Activated CD4-positive, alpha-beta memory T cell treated with anti-CD3 and anti-CD28 coated beads, Interleukin-2, amount 10 ng/mL, durations not matched to agents 7 days and 5 days (primary cell): ENCODE data around the gene STXBP5. TPM values are rescaled to one million over a fixed set of nuclear protein-coding genes. Genes with fewer than 3 reads are reported as not detected.

ENCODE experiments used
- CTCF ChIA-PET: fragments of 350-600 bp; sonication (Branson Sonifier 250); formaldehyde crosslinking; loops from one replicate; lab custom pipeline; 2021; ENCODE audit warnings: antibody characterized with exemption, inconsistent platforms; lab: Charles Lee
- POLR2A ChIA-PET: fragments of 350-600 bp; sonication (Branson Sonifier 250); formaldehyde crosslinking; loops from one replicate; lab custom pipeline; 2021; ENCODE audit warnings: antibody characterized with exemption; lab: Charles Lee
- DNase-seq: peaks from one replicate; pipeline ENCODE4 v3.0.0-alpha.2; 2020
- H3K27ac Mint-ChIP-seq: one replicate; pipeline ENCODE4 v1.8.0; 2021; ENCODE audit warnings: mild to moderate bottlenecking, mixed read lengths
- H3K27me3 Mint-ChIP-seq: one replicate; pipeline ENCODE4 v1.8.0; 2021; ENCODE audit warnings: mixed read lengths
- H3K36me3 Mint-ChIP-seq: one replicate; pipeline ENCODE4 v1.8.0; 2021; ENCODE audit warnings: low read depth, mixed read lengths
- H3K4me1 Mint-ChIP-seq: one replicate; pipeline ENCODE4 v1.8.0; 2021; ENCODE audit warnings: mixed read lengths
- H3K4me3 Mint-ChIP-seq: one replicate; pipeline ENCODE4 v1.8.0; 2021; ENCODE audit warnings: mild to moderate bottlenecking, mixed read lengths
- H3K9me3 Mint-ChIP-seq: one replicate; pipeline ENCODE4 v1.8.0; 2021; ENCODE audit warnings: mixed read lengths
- total RNA-seq, 2 experiments: library from RNA; stranded (reverse); gene quantifications; one replicate each; pipeline ENCODE4 v1.2.3, GENCODE V29; 2021

The STXBP5 gene
- total RNA-seq, 2 experiments from 2014 or later, result 16.7 to 17.2 TPM

DNA sequence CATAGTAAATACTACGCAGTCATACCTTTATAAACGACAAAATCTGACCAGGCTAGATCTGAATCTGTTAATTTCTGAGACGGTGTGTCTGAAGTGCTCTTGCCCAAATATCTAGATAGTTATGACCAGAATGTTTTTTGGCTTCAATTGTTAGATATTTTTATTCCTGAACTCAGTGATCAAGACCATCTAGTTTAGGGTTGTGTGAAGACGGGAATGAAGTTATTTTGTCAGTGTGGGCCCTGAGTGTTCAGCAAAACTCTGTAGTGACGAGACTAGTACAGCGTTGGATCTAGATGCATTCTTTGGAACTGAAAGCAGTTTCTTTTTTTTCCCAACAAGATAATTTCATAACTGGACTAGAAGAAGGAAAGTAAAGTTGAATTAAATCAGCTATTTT lies 3.1 kb downstream of the STXBP5 start:
- Mint-ChIP-seq H3K9me3 (no peaks in the 10 kb centered on the region), H3K4me1 (peaks cover 25% of the 10 kb centered on the region), H3K4me3 (no peak overlapping the region), H3K36me3 (peaks cover 13% of the 10 kb centered on the region), H3K27ac (no peak overlapping the region), H3K27me3 (no peaks in the 10 kb centered on the region)
- POLR2A ChIA-PET, result no interaction called here
- CTCF ChIA-PET, result no interaction called here
- no peak for DNase-seq

DNA sequence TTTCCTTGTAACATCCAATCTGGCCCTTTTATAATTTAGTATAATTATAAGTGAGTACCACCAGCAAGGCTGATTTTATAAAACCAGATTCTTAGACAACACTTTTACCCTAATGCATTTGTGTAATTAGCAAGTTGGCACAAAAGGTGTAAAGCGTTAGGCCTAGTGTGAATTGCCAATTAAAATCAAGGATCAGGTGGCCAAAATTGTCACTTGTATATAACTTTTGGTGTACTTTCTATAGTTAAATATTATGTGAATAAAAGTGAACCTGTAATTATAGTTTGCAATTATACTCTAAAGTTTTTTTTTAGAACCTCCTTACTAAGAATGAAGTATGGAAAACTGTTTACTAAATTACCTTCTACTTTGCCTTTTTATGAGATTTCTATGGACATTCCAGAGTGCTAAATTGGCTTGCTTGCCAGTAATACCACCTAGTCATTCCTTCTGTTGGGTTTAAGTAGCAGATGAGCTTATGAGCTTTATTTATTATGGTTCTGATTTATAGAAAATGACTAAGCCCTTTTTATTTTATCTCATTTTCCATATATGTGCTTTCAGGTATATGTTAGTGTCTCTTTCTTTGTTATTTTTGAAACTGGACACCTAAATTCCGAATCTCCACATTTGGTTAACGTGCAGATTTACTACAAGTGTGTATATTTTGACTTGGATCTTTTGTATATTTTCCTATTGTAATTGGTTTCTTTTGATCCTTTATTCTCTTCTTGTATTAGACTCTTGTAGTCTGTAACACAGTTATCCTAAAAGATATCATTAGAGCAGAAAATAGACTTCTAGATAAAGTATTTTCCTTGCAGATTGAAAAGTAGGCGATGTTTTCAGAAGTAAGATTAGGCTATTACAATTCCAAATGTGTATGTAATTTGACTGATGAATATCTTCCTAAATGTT lies 3.9 kb downstream of the STXBP5 start:
- H3K4me3 Mint-ChIP-seq, result no peak overlapping the region
- H3K36me3 Mint-ChIP-seq, result peaks cover 16% of the 10 kb centered on the region
- CTCF ChIA-PET, result no interaction called here
- peaks cover 27% of the 10 kb centered on the region for H3K4me1 Mint-ChIP-seq
- DNase-seq, result no peak
- no peak overlapping the region for H3K27ac Mint-ChIP-seq
- POLR2A ChIA-PET, result no interaction called here
- H3K27me3 Mint-ChIP-seq, result no peaks in the 10 kb centered on the region
- no peaks in the 10 kb centered on the region for H3K9me3 Mint-ChIP-seq

DNA sequence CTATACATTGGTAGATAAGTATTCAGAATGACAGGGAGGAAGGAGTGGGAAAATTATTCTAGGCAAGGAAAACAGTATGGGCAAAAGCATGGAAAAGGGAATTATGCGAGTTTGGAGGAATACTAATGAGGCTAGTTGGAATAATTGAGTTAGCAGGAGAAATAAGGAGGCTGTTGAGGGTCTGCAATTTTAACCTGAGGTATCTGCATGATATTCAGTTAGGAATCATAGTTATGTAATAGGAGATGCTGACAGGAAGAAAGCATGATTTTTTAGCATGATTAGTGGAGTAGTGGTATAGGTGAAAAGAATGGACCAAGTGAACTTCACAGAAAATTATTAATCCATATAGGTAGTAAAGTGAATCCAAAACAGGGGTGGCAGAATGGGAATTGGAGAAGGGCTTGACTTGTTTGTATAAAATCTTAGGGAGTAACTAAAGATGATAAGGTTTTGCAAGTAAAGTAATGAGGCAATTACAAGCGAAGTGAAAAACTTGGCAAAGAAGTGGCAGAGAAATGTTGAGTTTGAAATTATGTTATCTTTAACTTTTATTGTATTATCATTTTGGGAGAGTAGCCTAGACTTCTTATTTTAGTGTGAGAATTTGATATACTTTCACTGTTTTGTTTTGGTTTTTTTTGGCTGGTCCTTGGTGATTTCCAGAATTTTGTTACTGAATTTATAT lies 5.7 kb downstream of the STXBP5 start:
- ChIA-PET POLR2A (no interaction called here), CTCF (no interaction called here)
- no peaks in the 10 kb centered on the region for H3K9me3 Mint-ChIP-seq
- H3K27me3 Mint-ChIP-seq, result no peaks in the 10 kb centered on the region
- peaks cover 27% of the 10 kb centered on the region for H3K4me1 Mint-ChIP-seq
- H3K36me3 Mint-ChIP-seq, result peaks cover 16% of the 10 kb centered on the region
- DNase-seq, result no peak
- no peak overlapping the region for H3K4me3 Mint-ChIP-seq
- no peak overlapping the region for H3K27ac Mint-ChIP-seq

DNA sequence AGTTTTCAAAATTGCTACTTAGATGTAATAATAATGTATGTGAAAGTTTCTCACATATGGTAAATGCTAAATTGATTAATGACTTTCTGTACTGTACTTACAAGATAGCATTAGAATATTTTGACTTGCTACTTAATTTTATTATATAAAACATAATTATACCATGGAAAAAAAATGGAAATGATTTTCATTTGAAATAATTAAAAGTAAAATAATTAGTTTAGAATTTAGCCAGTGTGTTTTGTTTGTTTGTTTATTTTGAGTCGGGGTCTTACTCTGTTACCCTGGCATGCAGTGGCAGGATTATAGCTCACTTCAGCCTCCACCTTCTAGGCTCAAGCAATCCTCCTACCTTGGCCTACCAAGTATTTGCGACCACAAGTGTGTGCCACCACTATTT lies 7.1 kb downstream of the STXBP5 start:
- Mint-ChIP-seq H3K9me3 (no peaks in the 10 kb centered on the region), H3K4me1 (peaks cover 20% of the 10 kb centered on the region), H3K27me3 (no peaks in the 10 kb centered on the region), H3K27ac (no peak overlapping the region), H3K36me3 (peaks cover 16% of the 10 kb centered on the region), H3K4me3 (no peak overlapping the region)
- POLR2A ChIA-PET, result interaction anchor here (2.1 kb wide), 1 partner anchor 8 kb away, joined by 13 read pairs; the partner anchor contains the start of gene STXBP5
- CTCF ChIA-PET, result interaction anchor here (0.9 kb wide), 1 partner anchor 10 kb away, joined by 3 read pairs; no protein-coding TSS in a partner anchor
- no peak for DNase-seq

DNA sequence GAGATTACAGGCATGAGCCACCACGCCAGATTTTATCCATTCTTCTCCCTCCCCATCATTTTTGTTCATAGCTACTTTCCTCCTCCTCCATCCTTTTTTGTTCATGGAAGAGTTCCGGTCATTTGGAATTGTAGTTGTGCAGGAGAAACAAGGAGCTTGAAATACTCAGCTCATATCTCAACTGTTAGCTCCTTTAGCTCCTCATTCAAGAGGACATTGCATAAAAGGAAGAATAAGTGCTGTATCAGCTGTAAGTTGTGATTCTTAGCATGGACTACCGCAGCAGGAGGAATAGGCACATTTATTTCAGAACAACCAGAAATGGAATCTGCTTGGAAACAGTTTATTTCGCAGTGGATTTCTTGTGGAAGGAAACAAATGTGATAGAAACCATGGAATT lies 7.6 kb downstream of the STXBP5 start:
- Mint-ChIP-seq H3K4me1 (peaks cover 18% of the 10 kb centered on the region), H3K36me3 (peaks cover 16% of the 10 kb centered on the region), H3K4me3 (no peak overlapping the region), H3K9me3 (no peaks in the 10 kb centered on the region), H3K27ac (no peak overlapping the region), H3K27me3 (no peaks in the 10 kb centered on the region)
- CTCF ChIA-PET, result interaction anchor here (0.6 to 0.9 kb wide), 2 partner anchors 9 to 404 kb away, joined by 3 read pairs; no protein-coding TSS in a partner anchor
- POLR2A ChIA-PET, result interaction anchor here (2.1 kb wide), 1 partner anchor 8 kb away, joined by 13 read pairs; the partner anchor contains the start of gene STXBP5
- DNase-seq, result no peak

DNA sequence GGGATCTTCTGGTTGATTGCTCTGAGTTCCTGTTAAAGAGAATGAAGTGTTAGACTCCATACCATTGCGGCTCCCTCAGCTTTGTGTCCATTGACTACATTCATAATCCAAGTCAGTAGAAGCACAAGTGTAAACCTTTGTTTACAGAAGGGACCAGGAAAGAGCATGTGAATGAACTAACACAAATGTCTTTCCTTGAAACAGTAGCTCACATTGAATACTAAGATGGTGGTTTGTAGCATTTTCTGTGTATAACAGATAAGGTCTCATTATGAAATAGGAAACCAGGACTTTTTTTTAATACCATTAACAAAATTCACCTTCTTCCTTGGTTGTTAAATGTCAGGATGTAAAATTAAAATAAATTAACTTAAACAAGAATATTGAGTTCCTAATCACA lies 8.4 kb downstream of the STXBP5 start:
- no peak overlapping the region for H3K27ac Mint-ChIP-seq
- H3K4me1 Mint-ChIP-seq, result peaks cover 11% of the 10 kb centered on the region
- H3K9me3 Mint-ChIP-seq, result no peaks in the 10 kb centered on the region
- peaks cover 16% of the 10 kb centered on the region for H3K36me3 Mint-ChIP-seq
- DNase-seq, result no peak
- H3K4me3 Mint-ChIP-seq, result no peak overlapping the region
- ChIA-PET CTCF (no interaction called here), POLR2A (interaction anchor here (2.1 kb wide), 1 partner anchor 9 kb away, joined by 13 read pairs; the partner anchor contains the start of gene STXBP5)
- no peaks in the 10 kb centered on the region for H3K27me3 Mint-ChIP-seq

DNA sequence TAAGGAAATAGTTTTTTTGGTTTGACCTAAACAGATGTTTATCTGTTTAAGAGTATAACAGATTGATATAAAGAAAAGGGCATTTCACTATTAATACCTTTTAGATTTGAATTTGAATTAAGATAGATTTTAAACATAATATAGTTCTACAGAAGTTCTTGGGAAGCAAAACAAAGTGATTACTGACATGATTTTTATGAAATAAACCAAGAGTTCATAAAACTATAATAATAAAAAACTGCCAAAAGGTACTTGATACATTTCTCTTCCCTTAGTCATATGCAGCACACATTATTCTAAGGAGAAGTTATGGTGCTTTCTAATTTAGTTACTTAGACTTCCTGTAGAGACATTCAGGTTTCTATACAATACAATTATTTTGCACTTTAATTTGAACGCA lies 9.6 kb downstream of the STXBP5 start:
- POLR2A ChIA-PET, result no interaction called here
- H3K27me3 Mint-ChIP-seq, result no peaks in the 10 kb centered on the region

DNA sequence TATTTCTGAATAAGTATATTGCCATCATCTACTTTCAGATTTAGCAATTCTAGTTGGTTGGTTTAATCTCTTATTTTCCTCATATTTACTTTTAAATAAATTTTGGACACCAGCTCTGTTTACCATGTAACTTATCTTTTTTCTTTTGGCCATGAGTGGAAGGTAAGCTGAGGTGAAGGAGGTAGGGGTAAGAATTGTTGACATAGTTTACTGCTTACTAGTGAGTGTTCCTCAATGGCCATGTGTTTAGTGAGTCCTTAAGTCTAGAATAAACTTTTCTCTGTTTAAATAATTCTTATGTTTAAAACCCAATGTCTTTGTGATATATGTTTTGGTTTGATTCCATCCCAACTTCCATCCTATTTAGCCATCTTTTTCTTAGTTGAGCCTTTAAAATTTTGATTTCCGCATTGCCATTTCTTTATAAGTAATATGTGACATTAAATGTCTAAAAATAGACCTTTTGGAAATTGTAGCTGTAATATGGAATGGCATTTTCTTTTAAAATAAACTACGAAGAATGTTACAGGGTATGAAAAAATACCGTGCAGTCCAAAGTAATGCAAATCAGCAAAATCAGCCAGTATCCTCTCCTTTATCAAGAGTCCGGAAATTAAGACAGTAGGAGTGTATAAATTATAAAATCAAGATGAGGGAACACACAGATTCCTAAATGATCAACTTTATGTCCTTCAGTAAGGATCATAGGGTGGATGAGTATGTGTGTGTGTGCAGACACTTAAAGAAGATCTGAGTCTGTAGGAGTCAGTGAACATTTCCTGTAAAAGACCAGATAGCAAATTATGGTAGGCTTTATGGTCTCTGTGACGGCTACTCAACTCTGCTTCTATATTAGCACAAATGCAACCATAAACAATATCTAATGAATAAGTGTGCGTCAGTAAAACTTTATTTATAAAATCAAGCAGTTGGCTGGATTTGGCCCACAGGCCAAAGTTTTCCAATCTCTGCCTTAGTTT lies 10.3 kb downstream of the STXBP5 start:
- no peak overlapping the region for H3K27ac Mint-ChIP-seq

More for the DNA sequence above, 9.6 kb downstream of the STXBP5 start:
- no peak for DNase-seq
- no peak overlapping the region for H3K4me3 Mint-ChIP-seq
- CTCF ChIA-PET, result no interaction called here
- H3K4me1 Mint-ChIP-seq, result peaks cover 7% of the 10 kb centered on the region
- peaks cover 16% of the 10 kb centered on the region for H3K36me3 Mint-ChIP-seq
- H3K9me3 Mint-ChIP-seq, result no peaks in the 10 kb centered on the region
- H3K27ac Mint-ChIP-seq, result no peak overlapping the region

DNA sequence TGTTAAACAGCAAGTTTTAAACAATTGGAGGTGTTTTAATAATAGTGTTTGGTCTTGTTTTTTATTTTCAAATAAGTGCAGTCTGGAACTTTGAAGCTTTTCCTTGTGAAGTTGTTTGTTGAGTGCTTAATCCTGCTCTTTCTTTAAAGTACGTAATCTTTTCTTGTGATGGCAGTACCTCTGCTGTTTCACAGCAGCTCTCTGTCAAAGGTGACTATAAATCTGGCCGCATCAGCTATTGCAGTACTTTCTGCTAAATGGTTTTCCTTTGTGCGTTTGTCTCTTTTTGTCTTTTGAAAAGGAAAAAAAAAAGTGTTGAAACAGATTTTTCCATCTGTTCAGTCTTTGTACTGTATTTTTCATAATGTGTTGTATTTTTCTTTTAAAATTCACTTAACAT lies 12.7 kb downstream of the STXBP5 start:
- H3K27me3 Mint-ChIP-seq, result no peaks in the 10 kb centered on the region
- no peaks in the 10 kb centered on the region for H3K9me3 Mint-ChIP-seq
- ChIA-PET POLR2A (interaction anchor here (1.0 kb wide), 1 partner anchor 13 kb away, joined by 3 read pairs; the partner anchor contains the start of gene STXBP5), CTCF (interaction anchor here (1.0 kb wide), 1 partner anchor 358 kb away, joined by 3 read pairs; no protein-coding TSS in a partner anchor)
- no peak overlapping the region for H3K4me3 Mint-ChIP-seq
- no peak overlapping the region for H3K27ac Mint-ChIP-seq
- DNase-seq, result no peak
- peaks cover 9% of the 10 kb centered on the region for H3K4me1 Mint-ChIP-seq
- peaks cover 31% of the 10 kb centered on the region for H3K36me3 Mint-ChIP-seq

More for the DNA sequence above, 10.3 kb downstream of the STXBP5 start:
- ChIA-PET POLR2A (no interaction called here), CTCF (no interaction called here)
- Mint-ChIP-seq H3K36me3 (peaks cover 22% of the 10 kb centered on the region), H3K4me1 (peaks cover 7% of the 10 kb centered on the region), H3K9me3 (no peaks in the 10 kb centered on the region), H3K4me3 (no peak overlapping the region), H3K27me3 (no peaks in the 10 kb centered on the region)
- no peak for DNase-seq

DNA sequence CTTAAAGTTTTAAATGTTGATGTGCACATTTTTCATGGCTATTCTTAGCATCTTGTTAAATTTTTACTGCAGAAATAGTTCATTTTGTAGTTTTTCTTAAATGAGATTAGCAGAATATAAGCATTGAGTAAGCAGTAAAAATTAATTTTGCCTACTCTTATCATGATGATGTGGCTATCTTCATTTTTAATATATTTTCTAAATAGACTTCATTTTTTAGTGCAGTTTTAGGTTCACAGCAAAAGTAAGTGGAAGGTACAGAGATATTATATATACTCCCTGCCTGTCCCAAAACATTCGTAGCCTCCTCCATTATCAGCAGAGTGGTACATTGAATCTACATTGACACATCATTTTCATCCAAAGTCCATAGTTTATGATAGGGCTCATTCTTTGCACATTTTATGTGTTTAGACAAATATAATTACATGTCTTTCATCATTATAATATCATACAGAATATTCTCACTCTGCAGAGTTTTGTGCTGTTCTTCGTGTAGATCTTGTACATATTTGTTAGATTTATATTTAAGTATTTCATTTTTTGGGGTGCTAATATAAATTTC lies 13.7 kb downstream of the STXBP5 start:
- Mint-ChIP-seq H3K4me3 (no peak overlapping the region), H3K4me1 (peaks cover 6% of the 10 kb centered on the region), H3K27me3 (no peaks in the 10 kb centered on the region), H3K9me3 (no peaks in the 10 kb centered on the region), H3K27ac (no peak overlapping the region), H3K36me3 (peaks cover 35% of the 10 kb centered on the region)
- ChIA-PET POLR2A (no interaction called here), CTCF (no interaction called here)
- no peak for DNase-seq

DNA sequence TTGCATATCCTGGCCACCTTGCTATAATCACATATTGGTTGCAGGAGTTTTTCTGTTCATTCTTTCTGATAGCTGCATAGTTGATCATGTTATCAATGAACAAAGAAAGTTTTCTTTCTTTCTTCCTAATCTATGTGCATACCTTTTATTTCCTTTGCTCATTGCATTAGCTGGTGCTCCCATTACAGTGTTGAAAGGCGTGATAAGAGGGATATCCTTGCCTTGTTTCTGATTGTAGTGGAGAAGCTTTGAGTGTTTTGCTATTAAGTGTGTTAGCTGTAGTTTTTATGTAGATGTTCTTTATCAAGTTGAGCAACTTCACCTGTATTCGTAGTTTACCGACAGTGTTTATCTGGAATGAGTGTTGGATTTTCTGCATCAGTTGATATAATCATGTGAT lies 14.6 kb downstream of the STXBP5 start:
- Mint-ChIP-seq H3K36me3 (peaks cover 42% of the 10 kb centered on the region), H3K4me3 (no peak overlapping the region), H3K9me3 (no peaks in the 10 kb centered on the region), H3K4me1 (peaks cover 6% of the 10 kb centered on the region), H3K27me3 (no peaks in the 10 kb centered on the region), H3K27ac (no peak overlapping the region)
- CTCF ChIA-PET, result no interaction called here
- POLR2A ChIA-PET, result no interaction called here
- DNase-seq, result no peak

DNA sequence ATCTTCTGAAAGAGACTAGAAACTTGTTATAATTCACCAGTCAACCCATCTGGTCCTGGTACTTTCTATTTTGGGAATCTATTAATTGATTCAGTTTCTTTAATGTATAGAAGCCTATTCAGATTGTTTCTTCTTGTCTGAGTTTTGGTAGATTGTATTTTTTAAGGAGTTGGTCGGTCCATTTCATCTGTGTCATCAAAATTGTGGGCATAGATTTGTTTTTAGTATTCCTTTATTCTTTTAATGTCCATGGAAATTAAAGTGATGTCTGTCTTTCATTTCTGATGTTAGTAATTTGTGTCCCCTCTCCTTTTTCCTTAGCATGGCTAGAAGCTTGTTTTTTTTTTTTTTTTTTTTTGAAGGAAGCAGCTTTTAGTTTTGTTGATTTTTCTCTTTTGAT lies 15.2 kb downstream of the STXBP5 start:
- CTCF ChIA-PET, result no interaction called here
- DNase-seq, result no peak
- H3K36me3 Mint-ChIP-seq, result peaks cover 45% of the 10 kb centered on the region
- POLR2A ChIA-PET, result no interaction called here
- no peak overlapping the region for H3K27ac Mint-ChIP-seq
- no peak overlapping the region for H3K4me3 Mint-ChIP-seq
- no peaks in the 10 kb centered on the region for H3K9me3 Mint-ChIP-seq
- no peaks in the 10 kb centered on the region for H3K27me3 Mint-ChIP-seq
- H3K4me1 Mint-ChIP-seq, result peaks cover 6% of the 10 kb centered on the region
